ENCODE results near the gene DENND1C.
"Not testable (repeated sequence)": the region's sequence is repeated elsewhere in the genome, so short reads cannot be mapped to it uniquely, and the experiment has no call there.

DENND1C gene

DNA sequence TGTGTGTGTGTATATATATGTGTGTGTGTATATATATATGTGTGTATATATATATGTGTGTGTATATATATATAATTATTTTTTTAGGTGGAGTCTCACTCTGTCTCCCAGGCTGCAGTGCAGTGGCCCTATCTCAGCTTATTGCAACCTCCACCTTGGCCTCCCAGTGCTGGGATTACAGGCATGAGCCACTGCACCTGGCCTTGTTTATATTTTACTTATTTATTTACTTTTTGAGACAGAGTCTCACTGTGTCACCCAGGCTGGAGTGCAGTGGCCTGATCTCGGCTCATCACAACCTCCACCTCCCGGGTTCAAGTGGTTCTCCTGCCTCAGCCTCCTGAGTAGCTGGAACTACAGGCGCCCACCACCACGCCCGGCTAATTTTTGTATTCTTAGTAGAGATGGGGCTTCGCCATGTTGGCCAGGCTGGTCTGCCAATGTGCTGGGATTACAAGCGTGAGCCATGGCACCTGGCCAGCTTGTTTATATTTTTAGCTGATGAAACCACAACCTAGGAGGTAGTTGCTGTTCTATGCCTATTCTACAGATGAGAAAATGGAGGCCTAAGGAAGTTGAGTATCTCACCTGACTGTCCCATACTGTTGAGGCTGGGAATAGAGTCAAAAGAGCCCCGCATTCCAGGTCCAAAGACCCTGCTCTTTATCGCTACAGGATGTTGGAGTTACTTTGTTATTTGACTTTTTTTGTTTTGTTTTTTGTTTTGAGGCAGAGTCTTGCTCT, 26.6 kb upstream of the DENND1C start:
- DNase-seq = not testable (repeated sequence)

DNA sequence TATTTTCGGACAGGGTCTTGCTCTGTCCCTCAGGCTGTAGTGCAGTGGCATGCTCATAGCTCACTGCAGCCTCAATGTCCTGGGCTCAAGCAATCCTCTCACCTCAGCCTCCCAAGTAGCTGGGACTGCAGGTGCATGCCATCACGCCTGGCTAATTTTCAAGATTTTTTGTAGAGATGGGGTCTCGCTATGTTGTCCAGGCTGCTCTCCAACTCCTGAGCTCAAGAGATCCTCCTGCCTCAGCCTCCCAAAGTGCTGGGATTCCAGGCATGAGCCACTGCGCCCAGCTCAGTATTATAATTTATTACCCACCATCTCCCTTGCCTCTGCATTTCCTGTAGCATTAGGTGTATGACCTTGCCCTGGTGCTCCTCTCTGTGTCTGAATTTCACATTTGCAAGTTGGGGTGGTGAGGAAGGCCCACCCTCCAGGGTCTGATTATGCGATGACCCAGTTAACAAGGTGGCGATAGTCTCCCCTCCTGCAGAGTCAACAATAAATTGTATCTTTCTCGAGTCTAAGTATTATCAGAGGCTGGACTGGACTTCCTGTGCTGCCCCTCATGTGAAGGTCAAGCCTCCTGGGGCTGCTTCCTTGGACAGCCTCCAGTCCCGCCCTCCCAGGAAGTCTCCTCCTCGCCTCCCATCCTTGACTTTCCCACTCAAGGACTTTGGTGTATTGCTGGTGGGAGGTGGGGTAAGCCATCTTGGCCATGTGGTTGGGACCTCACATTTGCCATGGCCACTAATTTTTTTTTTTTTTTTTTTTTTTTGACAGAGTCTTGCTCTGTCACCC, 22.0 kb upstream of the DENND1C start:
- DNase-seq = no peak

DNA sequence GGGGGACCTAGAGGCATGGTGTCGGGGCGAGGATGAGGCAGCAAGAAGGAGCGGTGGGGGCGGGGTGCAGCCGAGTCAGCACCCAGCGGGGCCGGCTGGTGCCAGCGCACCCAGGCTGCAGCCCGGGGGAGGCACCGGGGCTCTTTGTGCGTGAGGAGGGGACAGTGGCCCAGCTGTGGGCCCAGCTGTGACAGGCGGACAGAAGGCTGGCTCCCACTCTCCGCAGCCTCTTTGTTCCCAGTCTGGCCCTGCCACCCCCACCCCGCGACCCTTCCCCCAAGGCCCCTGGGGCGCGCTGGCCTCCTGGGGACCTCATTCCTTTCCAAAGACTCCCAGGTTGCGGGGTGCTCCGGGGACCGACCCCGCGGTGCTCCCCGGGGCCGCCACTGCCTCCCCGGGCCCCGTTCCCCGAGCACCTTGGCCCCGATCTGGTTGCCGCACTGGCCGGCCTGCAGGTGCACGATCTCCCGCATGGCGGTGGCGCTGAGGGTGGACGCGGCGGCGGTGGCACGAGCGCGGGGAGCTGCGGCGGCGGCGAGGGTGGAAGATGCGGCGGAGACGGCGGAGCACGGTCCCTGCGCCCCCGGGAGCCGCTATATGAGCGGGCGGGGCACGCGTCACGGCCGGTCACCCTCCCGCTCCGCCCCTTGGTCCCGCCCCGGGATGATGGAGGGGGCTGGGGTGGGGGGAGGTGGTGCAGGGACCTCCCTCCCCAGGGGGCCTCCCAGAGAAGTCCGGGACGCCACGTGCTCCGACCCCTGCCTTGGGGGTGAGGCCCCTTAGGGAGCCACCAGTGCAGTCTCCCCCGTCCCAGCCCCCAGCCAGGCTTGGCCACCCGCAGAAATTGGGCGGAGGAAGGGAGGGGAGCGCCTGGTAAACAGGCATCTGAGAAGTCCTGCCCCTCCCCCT, 20.4 kb upstream of the DENND1C start, which contains the start of gene TUBB4A:
TSS of gene TUBB4A (minus strand) at position 570 of the 909 bp plus-strand sequence. CDS start at position 473, 97 bp downstream.
- no peak for DNase-seq

DNA sequence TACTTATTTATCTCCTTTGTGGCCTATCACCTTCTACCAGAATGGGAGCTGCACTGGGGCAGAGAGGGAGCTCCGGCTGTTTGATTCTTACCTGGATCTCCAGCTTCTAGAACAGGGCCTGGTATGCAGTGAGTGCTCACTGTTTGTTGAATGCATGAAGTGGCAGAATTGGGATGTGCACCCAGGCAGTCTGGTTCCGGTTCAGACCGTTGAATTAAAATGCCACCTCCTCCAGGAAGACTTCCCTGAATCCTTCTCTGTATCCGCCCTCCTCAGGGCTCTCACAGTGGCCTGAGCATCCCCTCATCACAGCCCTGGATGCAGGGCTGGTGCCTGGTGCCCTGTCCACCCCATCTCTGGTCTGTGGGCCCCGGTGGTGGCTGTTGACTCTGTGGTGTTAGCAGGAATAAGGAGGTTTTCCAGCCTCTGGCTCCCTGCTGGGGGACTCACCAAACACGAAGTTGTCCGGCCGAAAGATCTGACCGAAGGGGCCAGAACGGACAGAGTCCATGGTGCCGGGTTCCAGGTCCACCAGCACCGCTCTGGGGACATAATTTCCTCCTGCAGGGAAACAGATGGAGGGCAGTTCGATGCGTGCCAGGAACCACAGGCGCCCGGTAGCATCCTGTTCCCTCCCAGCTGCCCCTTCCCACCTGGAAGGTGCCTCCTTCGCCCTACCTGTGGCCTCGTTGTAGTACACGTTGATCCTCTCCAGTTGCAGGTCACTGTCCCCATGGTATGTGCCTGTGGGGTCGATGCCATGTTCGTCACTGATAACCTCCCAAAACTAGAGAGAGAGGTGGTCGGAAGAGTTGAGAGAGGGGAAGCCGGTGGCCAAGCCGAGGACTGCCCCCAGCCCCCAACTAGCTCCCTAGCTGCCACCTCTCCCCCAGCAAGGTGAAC, 19.5 kb upstream of the DENND1C start:
- no peak for DNase-seq

DNA sequence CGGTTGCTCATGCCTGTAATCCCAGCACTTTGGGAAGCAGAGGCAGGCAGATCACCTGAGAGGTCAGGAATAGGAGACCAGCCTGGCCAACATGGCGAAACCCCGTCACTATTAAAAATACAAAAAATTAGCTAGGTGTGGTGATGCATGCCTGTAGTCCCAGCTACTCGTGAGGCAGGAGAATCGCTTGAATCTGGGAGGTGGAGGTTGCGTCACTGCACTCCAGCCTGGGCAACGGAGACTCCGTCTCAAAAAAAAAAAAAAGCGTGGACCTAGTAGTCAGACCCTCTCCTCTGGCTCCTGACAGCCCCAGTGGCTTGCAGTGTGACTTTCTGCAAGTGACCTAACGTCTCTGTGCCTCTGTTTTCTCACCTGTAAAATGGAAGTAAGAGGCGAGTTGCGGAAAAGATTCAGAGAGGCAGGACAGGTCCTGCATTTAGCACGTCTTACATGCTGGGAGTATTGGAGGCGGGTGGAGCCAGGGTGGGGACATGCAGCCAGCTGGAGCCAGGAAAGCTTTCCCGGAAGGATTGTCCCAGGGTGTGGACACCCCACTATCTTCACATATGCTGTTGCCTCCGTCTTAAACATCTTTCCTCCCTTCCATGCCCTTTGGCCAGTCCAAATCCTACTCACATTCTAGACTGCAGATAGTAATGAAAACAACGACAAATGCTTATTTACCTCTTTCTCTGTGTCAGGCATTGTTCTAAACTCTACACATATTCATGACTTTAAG, 17.6 kb upstream of the DENND1C start:
- no peak for DNase-seq

DNA sequence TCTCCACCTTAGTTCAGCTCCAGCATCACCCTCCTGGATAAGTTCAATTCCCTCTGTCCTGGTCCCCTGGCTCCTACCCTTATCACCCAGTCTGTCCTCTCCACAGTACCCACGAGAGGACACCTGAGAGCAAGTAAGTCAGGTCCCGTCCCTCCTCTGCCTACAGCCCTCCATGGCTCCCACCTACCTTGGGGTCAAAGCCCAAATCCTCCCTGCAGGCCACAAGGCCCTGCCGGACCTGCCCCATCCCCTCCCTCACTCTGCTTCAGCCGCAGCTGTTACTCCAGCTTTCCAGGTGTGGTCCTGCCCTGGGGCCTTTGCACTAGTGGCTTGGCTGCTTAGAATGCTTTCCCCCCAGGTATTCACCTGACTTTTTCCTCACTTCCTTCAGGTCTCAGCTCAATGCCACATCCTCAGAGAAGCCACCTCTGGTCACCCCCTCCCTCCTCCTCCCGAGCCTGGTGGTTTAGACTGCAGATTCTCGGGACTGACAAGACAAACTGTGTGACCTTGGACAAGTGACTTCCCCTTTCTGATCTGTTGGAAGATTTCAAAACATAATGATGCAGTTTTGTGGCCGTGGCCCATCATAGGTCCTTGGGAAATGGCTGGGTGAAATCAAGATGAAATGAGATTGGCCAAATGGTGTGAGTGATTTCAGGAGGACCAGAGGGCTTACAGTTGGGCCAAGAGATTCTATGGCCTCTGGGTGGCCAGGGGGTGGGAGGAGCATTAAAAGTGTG, 16.9 kb upstream of the DENND1C start:
- peak; percentile 29 for DNase-seq

DNA sequence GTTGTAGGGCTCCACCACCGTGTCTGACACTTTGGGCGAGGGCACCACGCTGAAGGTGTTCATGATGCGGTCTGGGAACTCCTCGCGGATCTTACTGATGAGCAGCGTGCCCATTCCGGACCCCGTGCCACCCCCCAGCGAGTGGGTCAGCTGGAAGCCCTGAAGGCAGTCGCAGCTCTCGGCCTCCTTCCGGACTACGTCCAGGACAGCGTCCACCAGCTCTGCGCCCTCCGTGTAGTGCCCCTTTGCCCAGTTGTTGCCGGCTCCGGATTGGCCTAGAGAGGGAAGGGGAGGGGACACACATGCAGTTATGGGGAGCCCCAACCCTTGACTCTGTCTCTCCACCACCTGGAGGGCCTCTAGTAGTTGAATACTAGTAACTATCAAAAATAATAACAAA, 14.4 kb upstream of the DENND1C start:
- no peak for DNase-seq

DNA sequence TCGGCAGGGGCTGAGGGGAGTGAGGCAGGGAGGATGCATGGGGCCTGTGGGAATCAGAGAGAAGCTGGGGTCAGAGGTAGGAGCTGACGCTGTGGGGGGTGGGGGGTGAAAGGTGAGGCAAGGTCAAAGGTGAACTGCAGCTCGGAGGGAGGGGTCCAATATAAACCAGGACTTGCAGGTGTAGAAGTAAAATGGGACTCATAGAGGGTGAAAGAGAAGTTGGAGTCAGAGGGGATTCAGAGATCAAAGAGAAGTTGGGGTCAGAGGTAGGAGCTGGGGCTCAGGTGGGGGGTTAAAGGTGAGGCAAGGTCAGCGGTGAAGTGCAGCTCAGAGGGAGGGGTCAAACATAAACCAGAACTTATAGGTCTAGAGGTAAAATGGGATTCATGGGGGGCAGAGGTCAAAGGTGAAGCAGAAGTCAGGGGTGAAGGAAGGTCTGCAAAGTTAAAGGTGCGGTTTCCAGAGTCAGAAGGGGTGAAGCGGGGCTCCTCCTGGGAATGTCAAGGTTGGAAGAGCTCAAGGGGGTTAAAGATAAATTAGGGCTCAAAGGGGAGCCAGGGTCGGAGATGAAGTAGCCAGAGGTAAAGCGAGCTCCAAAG, 12.9 kb upstream of the DENND1C start:
- DNase-seq = no peak

DNA sequence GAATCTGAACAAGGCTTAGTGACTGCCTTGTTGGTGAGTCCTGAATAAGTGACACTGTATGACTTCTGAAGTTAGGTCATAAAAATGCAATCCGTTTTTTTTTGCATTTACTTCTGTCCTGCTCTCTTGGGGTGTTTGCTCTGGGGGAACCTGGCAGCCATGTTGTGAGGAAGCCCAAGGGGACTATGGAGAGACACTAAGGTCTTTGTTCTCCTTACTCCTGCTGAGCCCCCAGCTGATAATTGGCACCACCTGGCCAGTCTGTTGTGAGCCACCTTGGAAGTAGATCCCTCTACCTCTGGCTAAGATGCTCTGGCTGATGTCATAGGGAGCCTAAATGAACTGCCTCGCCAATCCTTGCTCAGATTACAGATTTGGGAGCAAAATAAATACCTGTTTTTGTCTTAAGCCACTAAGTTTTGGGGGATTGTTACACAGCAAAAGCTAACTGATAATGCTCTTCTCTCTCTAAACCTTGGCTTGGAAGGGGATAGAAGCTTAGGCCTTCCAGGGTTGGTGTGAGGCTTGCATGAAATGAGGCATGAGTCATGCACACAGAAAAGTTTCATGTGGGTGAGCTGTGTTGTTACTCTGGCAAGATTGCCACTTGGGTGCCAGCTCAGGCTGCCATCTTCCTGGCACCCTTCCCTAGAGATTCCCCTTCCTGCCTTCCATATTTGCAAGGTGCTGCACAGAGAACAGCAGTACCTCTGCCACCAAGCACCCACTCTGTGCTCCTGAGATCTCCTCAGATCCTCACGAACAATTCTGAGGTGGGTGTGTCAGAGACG, 10.4 kb upstream of the DENND1C start:
- DNase-seq = no peak

DNA sequence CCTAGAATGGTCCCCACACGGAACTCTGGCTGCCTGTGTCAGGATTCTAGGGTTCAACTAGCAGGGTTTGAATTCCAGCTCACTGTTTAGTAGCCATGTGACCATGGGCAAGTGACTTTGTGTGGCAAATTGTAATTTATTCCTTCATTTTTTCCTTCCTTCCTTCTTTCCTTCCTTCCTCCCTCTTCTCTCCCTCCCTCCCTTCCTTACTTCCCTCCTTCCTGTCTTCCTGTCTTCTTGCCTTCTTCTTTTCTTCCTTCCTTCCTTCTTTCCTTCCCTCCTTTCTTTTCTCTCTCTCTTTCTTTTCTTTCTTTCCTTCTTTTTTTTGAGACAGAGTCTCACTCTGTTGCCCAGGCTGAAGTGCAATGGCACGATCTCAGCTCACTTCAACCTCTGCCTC, 8.5 kb upstream of the DENND1C start:
- DNase-seq = no peak

DNA sequence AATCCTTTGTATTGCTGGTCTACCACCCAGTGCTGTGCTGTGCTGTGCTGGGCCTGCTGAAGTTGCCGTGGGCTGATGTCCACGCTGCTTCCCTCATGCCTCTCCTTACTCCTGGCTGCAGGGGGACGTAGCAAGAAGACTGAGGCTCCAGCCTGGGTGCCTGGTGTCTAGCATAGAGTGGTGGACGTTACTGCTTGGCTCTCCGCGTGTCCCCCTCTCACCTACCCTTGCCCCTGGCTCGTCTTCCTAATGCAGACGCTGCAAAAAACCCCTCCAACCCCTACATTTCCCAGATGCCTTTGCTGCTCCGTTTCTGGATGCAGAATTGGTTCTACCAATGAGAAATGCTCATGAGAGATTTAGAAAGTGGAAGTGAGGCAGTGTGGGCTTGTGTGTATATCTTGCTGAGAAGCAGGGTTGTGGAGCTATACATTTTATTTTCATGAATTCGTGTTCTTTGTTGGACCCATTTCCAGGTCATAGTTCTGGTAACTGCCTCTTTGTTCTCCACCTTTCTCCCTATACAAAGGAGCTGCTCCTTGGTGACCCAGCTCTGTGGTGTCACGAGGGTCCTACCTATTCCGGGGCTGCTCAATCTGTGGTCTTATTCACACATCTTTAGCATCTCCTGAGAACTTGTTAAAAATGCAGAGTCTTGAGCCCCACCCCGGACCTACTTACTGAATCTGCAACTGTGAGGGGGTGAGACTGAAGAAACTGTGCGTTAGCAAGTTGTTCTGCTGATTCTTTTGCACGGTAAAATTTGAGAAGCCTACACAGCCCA, 7.9 kb upstream of the DENND1C start:
- no peak for DNase-seq

DNA sequence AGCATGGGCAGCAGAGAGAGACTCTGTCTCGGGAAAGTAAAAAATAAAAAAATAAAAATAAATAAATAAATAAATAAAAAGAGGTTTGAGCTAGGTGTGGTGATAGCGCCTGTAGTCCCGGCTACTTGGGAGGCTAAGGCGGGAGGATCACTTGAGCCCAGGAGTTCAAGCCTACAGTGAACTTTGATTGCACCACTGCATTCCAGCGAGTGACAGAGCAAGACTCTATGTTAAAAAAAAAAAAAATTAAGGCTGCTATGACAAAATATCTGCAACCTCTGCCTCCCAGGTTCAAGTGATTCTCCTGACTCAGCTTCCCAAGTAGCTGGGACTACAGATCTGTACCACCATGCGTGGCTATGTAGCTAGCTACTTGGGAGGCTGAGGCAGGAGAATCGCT, 3.2 kb upstream of the DENND1C start:
- DNase-seq = no peak

DNA sequence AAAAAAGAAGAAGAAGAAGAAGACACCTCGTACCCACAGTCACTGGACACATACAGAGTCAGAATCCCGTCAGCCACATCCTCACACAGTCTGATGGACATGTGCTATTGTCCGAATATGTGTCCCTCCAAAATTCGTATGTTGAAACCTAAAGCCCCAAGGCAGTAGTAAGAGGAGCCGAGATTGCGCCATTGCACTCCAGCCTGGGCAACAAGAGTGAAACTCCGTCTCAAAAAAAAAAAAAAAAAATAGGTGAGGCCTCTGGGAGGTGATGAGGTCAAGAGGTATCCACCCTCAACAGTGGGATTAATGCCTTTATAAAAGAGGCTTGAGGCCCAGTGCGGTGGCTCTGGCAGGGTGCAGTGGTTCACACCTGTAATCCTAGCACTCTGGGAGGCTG, 2.6 kb upstream of the DENND1C start:
- DNase-seq = no peak

DNA sequence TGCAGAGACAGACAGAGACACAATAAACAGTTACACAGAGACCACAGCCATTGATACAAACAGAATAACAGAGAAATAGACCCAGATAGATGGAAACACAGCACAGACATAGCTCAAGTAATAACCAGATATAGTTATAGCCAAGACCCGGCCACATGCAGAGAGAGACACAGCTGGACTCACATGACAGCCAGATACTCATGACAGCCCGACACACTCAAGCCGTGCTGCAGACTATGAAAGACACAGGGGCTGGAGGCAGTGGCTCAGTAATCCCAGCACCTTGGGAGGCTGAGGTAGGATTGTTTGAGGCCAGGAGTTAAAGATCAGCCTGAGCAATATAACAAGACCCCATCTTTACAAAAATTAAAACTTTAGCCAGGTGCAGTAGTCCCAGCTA, 1.6 kb upstream of the DENND1C start:
- DNase-seq = no peak

DNA sequence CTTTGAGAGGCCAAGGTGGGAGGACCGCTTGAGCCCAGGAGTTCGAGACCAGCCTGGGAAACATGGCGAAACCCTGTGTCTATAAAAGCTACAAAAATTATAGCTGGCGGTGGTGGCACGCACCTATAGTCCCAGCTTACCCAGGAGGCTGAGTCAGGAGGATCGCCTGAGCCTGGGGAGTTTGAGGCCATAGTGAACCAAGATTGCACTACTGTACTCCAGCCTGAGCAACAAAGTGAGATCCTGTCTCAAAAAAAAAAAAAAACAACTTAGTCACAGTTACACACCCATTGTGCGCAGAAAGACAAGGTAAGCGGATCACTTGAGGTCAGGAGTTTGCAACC, 728 bp upstream of the DENND1C start:
- DNase-seq = no peak

DNA sequence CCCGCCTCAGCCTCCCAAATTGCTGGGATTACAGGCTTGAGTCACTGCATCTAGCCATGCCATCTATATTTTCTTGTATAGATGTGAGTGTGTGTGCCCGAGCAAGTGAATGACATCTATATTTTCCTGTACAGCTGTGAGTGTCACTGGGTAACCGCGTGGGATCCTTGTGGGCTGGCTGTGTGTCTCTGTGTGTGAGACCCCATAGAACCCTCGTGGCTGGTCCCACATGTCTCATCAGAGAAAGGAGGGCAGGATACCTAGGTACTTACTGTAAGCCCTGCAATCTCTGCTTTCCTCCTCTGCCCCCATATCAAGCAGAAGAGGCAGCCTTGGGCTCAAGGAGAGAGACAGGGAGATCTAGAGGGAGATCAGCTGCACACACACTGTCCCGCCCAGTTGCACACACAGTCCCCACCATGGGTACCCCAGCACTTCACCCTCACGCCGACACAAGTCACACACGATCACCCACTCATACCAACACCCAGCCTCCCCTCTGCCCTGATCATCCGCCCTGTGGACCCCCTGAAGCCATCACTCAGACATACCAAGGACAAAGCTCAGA, 655 bp downstream of the DENND1C start:
- no peak for DNase-seq

DNA sequence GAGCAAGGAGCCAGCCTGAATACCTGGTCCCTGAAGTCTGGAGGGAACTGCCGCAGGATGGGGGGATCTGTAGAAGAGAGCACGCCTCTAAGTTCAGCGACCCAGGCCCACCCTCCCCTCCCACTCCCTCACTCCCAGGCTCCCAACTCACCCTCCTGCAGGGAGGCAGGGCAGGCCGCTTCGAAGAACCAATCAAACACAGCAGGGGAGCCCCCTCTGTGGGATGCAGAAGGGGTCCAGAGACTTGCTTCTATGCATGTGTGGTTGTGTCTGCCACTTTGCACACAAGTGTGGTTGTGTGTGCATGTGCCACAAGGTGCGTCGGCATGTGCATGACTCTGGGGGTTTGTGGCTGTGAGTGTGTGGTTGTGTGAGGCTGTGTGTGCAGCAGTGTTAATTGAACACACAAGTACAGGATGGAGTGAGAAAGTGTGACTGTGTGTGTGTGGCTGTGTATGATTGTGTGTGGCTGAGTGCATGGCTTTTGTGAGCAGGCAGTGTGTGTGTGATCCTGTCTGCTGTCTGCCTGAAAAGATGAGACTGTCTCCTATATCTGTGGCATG, 1.7 kb downstream of the DENND1C start:
- no peak for DNase-seq

DNA sequence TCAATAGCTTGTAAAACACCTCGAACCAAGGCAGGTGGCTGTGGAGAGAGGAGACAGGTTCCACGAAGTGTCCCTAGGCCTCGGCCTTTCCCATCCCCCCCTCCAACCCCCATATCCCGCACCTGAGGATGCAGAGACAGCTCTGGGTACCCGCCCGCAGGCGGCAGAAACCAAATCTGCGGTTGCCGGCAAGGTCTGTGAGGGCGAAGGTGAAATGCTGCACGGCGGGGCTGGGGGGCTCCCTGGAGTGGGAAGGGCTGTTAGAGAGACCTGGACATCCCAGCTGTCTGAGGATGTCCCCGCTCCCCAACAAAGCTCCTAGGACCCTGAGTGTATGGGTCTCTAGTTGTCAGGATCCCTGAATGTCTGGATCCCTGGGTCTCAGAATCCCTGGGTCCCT, 2.8 kb downstream of the DENND1C start:
- DNase-seq = no peak

Data from OCI-M1 (cell line).